HFFc6 (cell line): ENCODE data around the gene PPIB. TPM values are rescaled to one million over a fixed set of nuclear protein-coding genes. Genes with fewer than 3 reads are reported as not detected.

ENCODE experiments used
- DNase-seq: peaks from one replicate; pipeline ENCODE4 v3.0.0-alpha.2; 2018
- H3K27ac Mint-ChIP-seq: 2 replicates; pipeline ENCODE4 v1.8.0; 2020; ENCODE audit warnings: mild to moderate bottlenecking, mixed read lengths
- H3K27me3 Mint-ChIP-seq: 2 replicates; pipeline ENCODE4 v1.8.0; 2021; ENCODE audit warnings: mild to moderate bottlenecking, moderate library complexity, mixed read lengths; ENCODE audit not compliant: insufficient read depth
- H3K36me3 Mint-ChIP-seq: 2 replicates; pipeline ENCODE4 v1.8.0; 2021; ENCODE audit warnings: low read depth, mixed read lengths
- H3K4me1 Mint-ChIP-seq: 2 replicates; pipeline ENCODE4 v1.8.0; 2020; ENCODE audit warnings: low read depth, mixed read lengths
- H3K4me3 Mint-ChIP-seq: 2 replicates; pipeline ENCODE4 v1.8.0; 2020; ENCODE audit warnings: mild to moderate bottlenecking, moderate library complexity, mixed read lengths
- H3K9me3 Mint-ChIP-seq: 2 replicates; pipeline ENCODE4 v1.8.0; 2020; ENCODE audit warnings: mild to moderate bottlenecking, mixed read lengths
- CTCF ChIP-seq: fragments of 200-600 bp; sonication (generic); IDR thresholded peaks from 2 replicates; pipeline ENCODE4 v1.5.0; 2021; ENCODE audit warnings: antibody characterized with exemption, mild to moderate bottlenecking
- total RNA-seq, 6 experiments: library from RNA; stranded (reverse); fragmentation: NEBNext Ultra II Directional; extraction: Animal tissue kit (Norgen Biotek cat#: 25700); gene quantifications; 2 replicates in 1 of 6; 3 replicates in 5 of 6; pipeline ENCODE4 v1.2.3, GENCODE V29; 2021

The PPIB gene
- total RNA-seq, 6 experiments from 2014 or later, result 1,000 to 1,254 (median 1,048) TPM

GRCh38 chr15:64133623-64134344 is 29.0 kb downstream of the PPIB start:
- H3K27ac Mint-ChIP-seq, result no peak overlapping the region
- H3K36me3 Mint-ChIP-seq, result peaks cover 46% of the 10 kb centered on the region
- no peak for TF ChIP-seq CTCF
- no peaks in the 10 kb centered on the region; the same call in 1 of the 2 replicates for H3K27me3 Mint-ChIP-seq
- no peaks in the 10 kb centered on the region for H3K9me3 Mint-ChIP-seq
- no peak overlapping the region for H3K4me3 Mint-ChIP-seq
- no peaks in the 10 kb centered on the region for H3K4me1 Mint-ChIP-seq
- no peak for DNase-seq

DNA sequence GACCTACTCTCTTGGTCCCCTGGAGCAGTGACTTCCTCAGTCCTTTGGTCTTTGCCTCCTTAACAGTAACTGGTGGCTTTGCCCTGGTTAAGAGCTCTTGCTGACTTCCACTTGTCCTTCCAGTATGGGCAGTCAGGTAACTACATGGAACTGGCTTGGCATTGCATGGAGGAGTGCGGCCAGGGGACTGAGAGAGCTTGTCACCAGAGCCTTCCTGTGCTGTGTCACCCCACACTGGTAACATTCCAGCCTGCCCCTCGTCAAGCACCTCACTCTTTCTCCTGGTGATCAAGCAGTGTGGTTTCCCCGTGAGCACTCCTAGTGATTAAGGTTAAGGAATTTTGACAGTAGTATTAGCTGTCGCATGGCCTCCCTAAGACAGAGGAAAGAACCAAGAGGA is 30.6 kb downstream of the PPIB start:
- DNase-seq, result no peak
- no peak overlapping the region for H3K27ac Mint-ChIP-seq
- TF ChIP-seq CTCF, result no peak
- no peaks in the 10 kb centered on the region; the same call in 1 of the 2 replicates for H3K27me3 Mint-ChIP-seq
- H3K9me3 Mint-ChIP-seq, result no peaks in the 10 kb centered on the region
- H3K4me3 Mint-ChIP-seq, result no peak overlapping the region
- H3K4me1 Mint-ChIP-seq, result no peaks in the 10 kb centered on the region
- H3K36me3 Mint-ChIP-seq, result peaks cover 56% of the 10 kb centered on the region

DNA sequence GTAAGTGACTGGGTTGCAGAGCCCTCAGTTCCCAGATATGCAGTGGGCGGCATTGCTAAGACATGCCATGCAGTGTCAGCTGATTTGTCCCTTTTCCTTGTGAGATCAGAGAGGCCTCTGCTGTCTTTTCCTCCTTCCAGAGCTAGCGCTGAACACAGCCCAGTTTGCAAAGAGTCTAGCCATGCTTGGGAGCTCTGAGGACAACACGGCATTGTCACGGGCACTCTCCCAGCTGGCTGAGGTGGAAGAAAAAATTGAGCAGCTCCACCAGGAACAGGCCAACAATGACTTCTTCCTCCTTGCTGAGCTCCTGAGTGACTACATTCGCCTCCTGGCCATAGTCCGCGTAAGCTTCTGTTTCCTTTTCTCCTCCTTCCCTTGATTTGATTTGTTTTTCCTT is 31.3 kb downstream of the PPIB start:
- no peaks in the 10 kb centered on the region for H3K9me3 Mint-ChIP-seq
- no peak overlapping the region for H3K4me3 Mint-ChIP-seq
- no peaks in the 10 kb centered on the region for H3K4me1 Mint-ChIP-seq
- peaks cover 52% of the 10 kb centered on the region for H3K36me3 Mint-ChIP-seq
- DNase-seq, result no peak
- no peak for TF ChIP-seq CTCF
- H3K27ac Mint-ChIP-seq, result no peak overlapping the region
- H3K27me3 Mint-ChIP-seq, result no peaks in the 10 kb centered on the region; the same call in 1 of the 2 replicates

DNA sequence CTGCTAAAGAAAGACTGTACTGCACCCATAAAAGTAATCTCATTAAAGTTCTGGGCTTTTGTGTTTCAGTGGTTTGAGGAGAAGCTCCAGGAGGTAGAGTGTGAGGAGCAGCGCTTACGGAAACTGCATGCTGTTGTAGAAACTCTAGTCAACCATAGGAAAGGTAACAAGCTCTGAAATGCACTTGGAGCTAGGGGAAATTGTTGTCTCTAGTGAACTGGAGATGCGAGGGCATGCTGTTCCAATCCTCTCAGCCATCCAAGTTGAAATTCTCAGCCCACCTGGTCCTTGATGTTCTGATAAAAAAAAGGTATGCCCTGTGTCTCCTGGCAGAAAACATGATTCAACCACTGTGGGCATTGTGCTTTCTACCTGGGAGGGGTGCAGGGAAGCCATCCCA is 32.7 kb downstream of the PPIB start:
- Mint-ChIP-seq H3K4me3 (no peak overlapping the region), H3K36me3 (peaks cover 55% of the 10 kb centered on the region), H3K27me3 (no peaks in the 10 kb centered on the region), H3K4me1 (no peaks in the 10 kb centered on the region), H3K9me3 (no peaks in the 10 kb centered on the region), H3K27ac (no peak overlapping the region)
- no peak for TF ChIP-seq CTCF
- DNase-seq, result no peak

GRCh38 chr15:64127521-64128270 is 35.1 kb downstream of the PPIB start:
- peaks cover 47% of the 10 kb centered on the region for H3K36me3 Mint-ChIP-seq
- H3K27ac Mint-ChIP-seq, result no peak overlapping the region
- no peaks in the 10 kb centered on the region for H3K27me3 Mint-ChIP-seq
- H3K4me1 Mint-ChIP-seq, result no peaks in the 10 kb centered on the region
- no peaks in the 10 kb centered on the region for H3K9me3 Mint-ChIP-seq
- DNase-seq, result no peak
- no peak for TF ChIP-seq CTCF
- H3K4me3 Mint-ChIP-seq, result no peak overlapping the region
